T-helper 2 cell treated with Interferon-gamma antibody and Interleukin-4, amounts not matched to agents 100 ng/mL and 5 ng/mL, for 36 hours (primary cell): ENCODE results near the gene COL23A1. TPM values are rescaled to one million over a fixed set of nuclear protein-coding genes. Genes with fewer than 3 reads are reported as not detected.

Experiments
- intact Hi-C: fragments of 100-400 bp; cut with micrococcal nuclease; formaldehyde crosslinking; loops from one replicate; pipeline ENCODE4 v1.15.1; 2023
- total RNA-seq: library from RNA; stranded (reverse); gene quantifications from 2 replicates; pipeline ENCODE4 v1.2.3, GENCODE V29; 2022

COL23A1 gene
- total RNA-seq, 1 donor from 2014 or later, result 0.09 TPM

- intact Hi-C loops, result no loop called here
Observed at GRCh38 chr5:178535299-178536175, 54.7 kb downstream of the COL23A1 start.

- intact Hi-C loops, result no loop called here
Observed at GRCh38 chr5:178533136-178533535, 57.1 kb downstream of the COL23A1 start.

- intact Hi-C loops, result no loop called here
Observed at GRCh38 chr5:178532666-178533065, 57.5 kb downstream of the COL23A1 start.

GRCh38 chr5:178532236-178532635 is 58.0 kb downstream of the COL23A1 start:
- intact Hi-C loops, result no loop called here

- intact Hi-C loops, result no loop called here
Observed at GRCh38 chr5:178531786-178532185, 58.4 kb downstream of the COL23A1 start.

- intact Hi-C loops, result no loop called here
Observed at GRCh38 chr5:178530526-178530925, 59.7 kb downstream of the COL23A1 start.

- intact Hi-C loops, result no loop called here
Observed at GRCh38 chr5:178529080-178529479, 61.1 kb downstream of the COL23A1 start.

- intact Hi-C loops, result no loop called here
Observed at GRCh38 chr5:178527458-178528307, 62.5 kb downstream of the COL23A1 start.

- intact Hi-C loops, result no loop called here
Observed at GRCh38 chr5:178526773-178527457, 63.3 kb downstream of the COL23A1 start.

GRCh38 chr5:178525906-178526732 is 64.1 kb downstream of the COL23A1 start:
- intact Hi-C loops, result no loop called here

- intact Hi-C loops, result no loop called here
Observed at GRCh38 chr5:178524093-178524882, 65.9 kb downstream of the COL23A1 start.

GRCh38 chr5:178522361-178522760 is 67.8 kb downstream of the COL23A1 start:
- intact Hi-C loops, result no loop called here

- intact Hi-C loops, result no loop called here
Observed at GRCh38 chr5:178520851-178521250, 69.3 kb downstream of the COL23A1 start.

- intact Hi-C loops, result no loop called here
Observed at GRCh38 chr5:178519804-178520203, 70.4 kb downstream of the COL23A1 start.

- intact Hi-C loops, result no loop called here
Observed at GRCh38 chr5:178519155-178519554, 71.0 kb downstream of the COL23A1 start.

- intact Hi-C loops, result no loop called here
Observed at GRCh38 chr5:178516504-178517235, 73.5 kb downstream of the COL23A1 start.

- intact Hi-C loops, result no loop called here
Observed at GRCh38 chr5:178515776-178516503, 74.3 kb downstream of the COL23A1 start.

- intact Hi-C loops, result no loop called here
Observed at GRCh38 chr5:178514851-178515418, 75.3 kb downstream of the COL23A1 start.
